HCT116 (cell line): ENCODE measurements around the gene WIZ. TPM values are rescaled to one million over a fixed set of nuclear protein-coding genes. Genes with fewer than 3 reads are reported as not detected.

Source experiments
- ATAC-seq: fragments of 200-7000 bp; cut with Tn5 transposase; 2 replicates; pipeline ENCODE4 v1.9.1; 2020; ENCODE audit warnings: mild to moderate bottlenecking, moderate library complexity
- BruUV-seq: library from RNA; stranded (reverse); fragments of 400-500 nt; replicated peaks from 2 replicates; lab custom pipeline; 2021; lab: Mats Ljungman, UMichigan
- CTCF ChIA-PET: fragments of 300-600 bp; sonication (Branson Sonifier 250); formaldehyde crosslinking; loops from one replicate; lab custom pipeline; 2021; ENCODE audit warnings: antibody characterized with exemption; lab: Charles Lee
- POLR2A ChIA-PET: fragments of 300-600, 350-600 bp; sonication (Branson Sonifier 250); formaldehyde crosslinking; loops from one replicate; lab custom pipeline; 2021; ENCODE audit warnings: antibody characterized with exemption; lab: Charles Lee
- RAD21 ChIA-PET, 2 experiments: fragments of 300-600 bp; sonication (Branson Sonifier 250); formaldehyde crosslinking; loops; one replicate each; lab custom pipeline; 2023; ENCODE audit warnings: low total read pairs in 2 of 2; ENCODE audit not compliant: uncharacterized antibody in 2 of 2, unreplicated experiment in 2 of 2, low non-redundant PET in 1 of 2; lab: Charles Lee
- DNase-seq: peaks from one replicate; pipeline ENCODE4 v3.0.0-alpha.2; 2010; ENCODE audit warnings: low read depth, low spot score
- H2AFZ ChIP-seq: fragments of 200-600 bp; shearing (Covaris generic), sonication (generic); 2 replicates; pipeline ENCODE4 v1.6.1; 2017; ENCODE audit warnings: low read depth, mixed run types, mixed read lengths, antibody characterized with exemption, low read length; ENCODE audit not compliant: poor library complexity, severe bottlenecking
- H3K27ac ChIP-seq: 2 replicates; pipeline ENCODE4 v1.5.1; 2012; ENCODE audit warnings: low read depth, low read length
- H3K27me3 ChIP-seq: fragments of 200-600 bp; sonication (generic); 2 replicates; pipeline ENCODE4 v1.6.1; 2016; ENCODE audit warnings: mixed run types, low read length, mixed read lengths; ENCODE audit not compliant: insufficient read depth
- H3K36me3 ChIP-seq, 2 experiments: fragments of 200-500 bp in 1 of 2; fragments of 200-600 bp in 1 of 2; sonication (Bioruptor generic) in 1 of 2; sonication (generic) in 1 of 2; 2 replicates each; pipeline versions ENCODE4 v1.5.1 to v1.6.1; 2014 to 2016; ENCODE audit warnings: low read length in 2 of 2, inconsistent platforms in 1 of 2, mixed read lengths in 1 of 2, mixed run types in 1 of 2; ENCODE audit not compliant: insufficient read depth in 2 of 2, control insufficient read depth in 1 of 2
- H3K4me1 ChIP-seq, 2 experiments: fragments of 200-600 bp in 1 of 2; sonication (generic) in 1 of 2; 2 replicates each; pipeline versions ENCODE4 v1.5.1 to v1.6.1; 2012 to 2017; ENCODE audit warnings: low read length in 2 of 2, inconsistent platforms in 1 of 2, mild to moderate bottlenecking in 1 of 2, mixed read lengths in 1 of 2, mixed run types in 1 of 2, moderate library complexity in 1 of 2; ENCODE audit not compliant: insufficient read depth in 2 of 2, control insufficient read depth in 1 of 2
- H3K4me2 ChIP-seq: fragments of 200-600 bp; sonication (generic); 2 replicates; pipeline ENCODE4 v1.6.1; 2017; ENCODE audit warnings: mixed run types, low read length, mixed read lengths
- H3K4me3 ChIP-seq, 2 experiments: fragments of 200-600 bp in 1 of 2; sonication (generic) in 1 of 2; replicated peaks in 1 of 2; 2 replicates each; pipeline ENCODE4 v1.5.1; 2011 to 2016; ENCODE audit warnings: low read length in 2 of 2, control low read depth in 1 of 2, low read depth in 1 of 2, mild to moderate bottlenecking in 1 of 2, mixed read lengths in 1 of 2, mixed run types in 1 of 2
- H3K79me2 ChIP-seq: fragments of 200-600 bp; sonication (generic); 2 replicates; pipeline ENCODE4 v1.6.1; 2017; ENCODE audit warnings: mild to moderate bottlenecking, mixed run types, low read length, moderate library complexity, mixed read lengths; ENCODE audit not compliant: insufficient read depth
- H3K9ac ChIP-seq: fragments of 200-600 bp; sonication (generic); 2 replicates; pipeline ENCODE4 v1.6.1; 2016; ENCODE audit warnings: low read length, mixed read lengths
- H3K9me2 ChIP-seq: fragments of 200-600 bp; sonication (generic), shearing (Covaris generic); 2 replicates; pipeline ENCODE4 v1.6.1; 2017; ENCODE audit warnings: mixed run types, mild to moderate bottlenecking, moderate library complexity; ENCODE audit not compliant: insufficient read depth
- H3K9me3 ChIP-seq, 2 experiments: fragments of 200-500 bp in 1 of 2; fragments of 200-600 bp in 1 of 2; sonication (Bioruptor generic) in 1 of 2; sonication (generic) in 1 of 2; 2 replicates each; pipeline ENCODE4 v1.6.1; 2014 to 2017; ENCODE audit warnings: low read length in 2 of 2, mixed read lengths in 2 of 2, inconsistent platforms in 1 of 2, low read depth in 1 of 2, mild to moderate bottlenecking in 1 of 2, mixed run types in 1 of 2, moderate library complexity in 1 of 2; ENCODE audit not compliant: control insufficient read depth in 1 of 2, insufficient read depth in 1 of 2
- H4K20me1 ChIP-seq: fragments of 200-600 bp; sonication (generic), shearing (Covaris generic); 2 replicates; pipeline ENCODE4 v1.6.1; 2017; ENCODE audit warnings: mixed run types, mild to moderate bottlenecking, moderate library complexity; ENCODE audit not compliant: insufficient read depth
- ELF1 ChIP-seq: IDR thresholded peaks from 2 replicates; pipeline ENCODE4 v1.6.1; 2012; ENCODE audit warnings: low read depth, borderline replicate concordance
- EZH2 ChIP-seq: fragments of 200-600 bp; sonication (generic); IDR thresholded peaks from 2 replicates; pipeline ENCODE4 v1.6.1; 2017; ENCODE audit warnings: antibody characterized with exemption, mixed run types
- EZH2phosphoT487 ChIP-seq: fragments of 200-600 bp; IDR thresholded peaks from 2 replicates; pipeline ENCODE4 v1.6.1; 2018; ENCODE audit warnings: antibody characterized with exemption, borderline replicate concordance
- POLR2A ChIP-seq: IDR thresholded peaks from 2 replicates; pipeline ENCODE4 v1.7.0; 2011; ENCODE audit warnings: borderline replicate concordance; ENCODE audit not compliant: insufficient read depth, insufficient read length; ENCODE audit errors: extremely low read depth
- POLR2AphosphoS5 ChIP-seq: IDR thresholded peaks from 2 replicates; pipeline ENCODE4 v1.6.1; 2011; ENCODE audit warnings: mild to moderate bottlenecking, low read depth, low read length, moderate library complexity
- RAD21 ChIP-seq: IDR thresholded peaks from 2 replicates; pipeline ENCODE4 v1.6.1; 2012; ENCODE audit warnings: low read depth, mild to moderate bottlenecking
- SIN3A ChIP-seq: IDR thresholded peaks from 2 replicates; pipeline ENCODE4 v1.6.1; 2012; ENCODE audit warnings: low read depth
- YY1 ChIP-seq: IDR thresholded peaks from 2 replicates; pipeline ENCODE4 v1.6.1; 2011; ENCODE audit warnings: low read length, low read depth, moderate library complexity, mild to moderate bottlenecking; ENCODE audit not compliant: insufficient replicate concordance; ENCODE audit errors: extremely low read depth
- intact Hi-C: fragments of 100-400 bp; cut with micrococcal nuclease; formaldehyde crosslinking; loops from 2 replicates; pipeline ENCODE4 v1.10.0; 2022
- total RNA-seq: library from RNA; stranded (reverse); gene quantifications from one replicate; pipeline ENCODE4 v1.2.1, GENCODE V29; 2021; ENCODE audit not compliant: unreplicated experiment
- TF ChIP-seq, protein P1 (sequence below): IDR thresholded peaks from 2 replicates; pipeline ENCODE4 v1.6.1; 2011; ENCODE audit warnings: mild to moderate bottlenecking, low read length, moderate library complexity; ENCODE audit not compliant: insufficient replicate concordance; ENCODE audit errors: extremely low read depth
- TF ChIP-seq, protein P2 (sequence below): IDR thresholded peaks from 2 replicates; pipeline ENCODE4 v1.6.1; 2012

The WIZ gene
- total RNA-seq, 1 experiment from 2014 or later = 28.4 TPM

DNA sequence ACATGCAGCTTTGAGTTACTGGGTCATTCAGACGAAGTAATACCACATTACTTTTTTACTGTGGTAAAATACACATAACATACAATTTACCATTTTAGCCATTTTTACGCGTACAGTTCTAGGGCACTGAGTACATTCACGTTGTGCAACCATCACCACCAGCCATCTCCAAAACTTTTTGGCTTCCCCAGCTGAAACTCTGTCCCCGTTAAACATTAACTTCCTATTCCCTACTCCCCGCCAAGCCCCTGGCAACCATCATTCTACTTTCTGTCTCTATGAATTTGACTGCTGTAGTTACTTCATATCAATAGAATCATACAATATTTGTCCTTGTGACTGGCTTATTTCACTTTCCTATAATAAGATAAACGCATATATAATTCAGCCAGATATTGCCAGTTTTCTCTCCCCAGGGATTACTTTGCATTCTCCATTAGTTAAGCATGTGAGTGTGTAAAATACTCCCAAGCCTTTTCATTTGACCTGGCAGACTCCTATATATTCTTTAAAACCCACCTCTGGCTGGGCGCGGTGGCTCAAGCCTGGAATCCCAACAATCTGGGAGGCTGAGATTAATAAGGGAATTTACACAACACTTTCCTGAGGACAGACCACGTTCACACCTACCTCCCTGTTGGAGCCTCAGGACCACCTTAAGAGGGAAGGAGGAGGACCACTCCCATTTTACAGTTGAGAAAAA is 48.6 kb upstream of the WIZ start:
- Histone ChIP-seq H3K27ac (no peak overlapping the region), H3K4me1 (peaks cover 4 to 11% of the 10 kb centered on the region in 2 experiments; a peak in 3 of 4 replicates), H4K20me1 (no peaks in the 10 kb centered on the region), H3K79me2 (no peaks in the 10 kb centered on the region), H3K9ac (no peak overlapping the region), H3K4me3 (peak overlapping the region in 1 of 2 experiments; percentile 29; a peak in 1 of 4 replicates), H3K36me3 (no peaks in the 10 kb centered on the region), H2AFZ (peak overlapping the region; percentile 71), H3K9me2 (no peaks in the 10 kb centered on the region), H3K4me2 (peak overlapping the region; percentile 51), H3K9me3 (no peaks in the 10 kb centered on the region), H3K27me3 (no peaks in the 10 kb centered on the region)
- ChIA-PET RAD21 (no interaction called here), CTCF (no interaction called here), POLR2A (no interaction called here)
- intact Hi-C loops = no loop called here
- ATAC-seq (no peak), DNase-seq (no peak)
- TF ChIP-seq EZH2 = no peak
- no peak for TF ChIP-seq POLR2AphosphoS5
- TF ChIP-seq RAD21 = no peak
- TF ChIP-seq, protein P1, sequence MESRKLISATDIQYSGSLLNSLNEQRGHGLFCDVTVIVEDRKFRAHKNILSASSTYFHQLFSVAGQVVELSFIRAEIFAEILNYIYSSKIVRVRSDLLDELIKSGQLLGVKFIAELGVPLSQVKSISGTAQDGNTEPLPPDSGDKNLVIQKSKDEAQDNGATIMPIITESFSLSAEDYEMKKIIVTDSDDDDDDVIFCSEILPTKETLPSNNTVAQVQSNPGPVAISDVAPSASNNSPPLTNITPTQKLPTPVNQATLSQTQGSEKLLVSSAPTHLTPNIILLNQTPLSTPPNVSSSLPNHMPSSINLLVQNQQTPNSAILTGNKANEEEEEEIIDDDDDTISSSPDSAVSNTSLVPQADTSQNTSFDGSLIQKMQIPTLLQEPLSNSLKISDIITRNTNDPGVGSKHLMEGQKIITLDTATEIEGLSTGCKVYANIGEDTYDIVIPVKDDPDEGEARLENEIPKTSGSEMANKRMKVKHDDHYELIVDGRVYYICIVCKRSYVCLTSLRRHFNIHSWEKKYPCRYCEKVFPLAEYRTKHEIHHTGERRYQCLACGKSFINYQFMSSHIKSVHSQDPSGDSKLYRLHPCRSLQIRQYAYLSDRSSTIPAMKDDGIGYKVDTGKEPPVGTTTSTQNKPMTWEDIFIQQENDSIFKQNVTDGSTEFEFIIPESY = no peak
- BruUV-seq = TSS peak; percentile 58

DNA sequence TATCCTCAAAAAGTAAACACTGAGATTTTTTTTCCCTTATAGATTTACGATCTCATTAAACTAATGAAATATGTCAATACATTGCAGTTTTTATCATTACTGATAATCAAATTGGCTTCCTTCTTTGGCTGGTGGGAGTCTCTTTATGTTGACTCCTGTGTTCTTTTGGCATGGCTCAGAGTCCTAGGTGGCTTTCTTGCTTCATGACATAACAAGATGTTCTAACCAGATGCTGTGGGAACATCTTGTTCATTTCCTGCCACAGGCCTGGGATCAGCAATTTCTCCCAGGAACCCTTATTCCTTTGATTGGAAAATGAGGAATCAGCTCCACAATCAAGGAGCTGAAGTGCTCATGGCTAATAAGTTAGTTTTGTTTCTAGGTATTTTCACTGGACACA is 45.4 kb upstream of the WIZ start:
- no peak for TF ChIP-seq SIN3A
- no peak for TF ChIP-seq YY1
- no peak for TF ChIP-seq ELF1
- no peak for TF ChIP-seq EZH2phosphoT487
- no peak for TF ChIP-seq RAD21
- no peak for TF ChIP-seq POLR2A
- TF ChIP-seq, protein P2, sequence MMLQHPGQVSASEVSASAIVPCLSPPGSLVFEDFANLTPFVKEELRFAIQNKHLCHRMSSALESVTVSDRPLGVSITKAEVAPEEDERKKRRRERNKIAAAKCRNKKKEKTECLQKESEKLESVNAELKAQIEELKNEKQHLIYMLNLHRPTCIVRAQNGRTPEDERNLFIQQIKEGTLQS = no peak
- ATAC-seq = no peak
- Histone ChIP-seq H3K4me2 (no peak overlapping the region), H3K4me1 (peaks cover 4 to 11% of the 10 kb centered on the region in 2 experiments; a peak in 3 of 4 replicates), H4K20me1 (no peaks in the 10 kb centered on the region), H3K9ac (no peak overlapping the region), H3K9me2 (no peaks in the 10 kb centered on the region), H3K4me3 (no peak overlapping the region), H3K27me3 (no peaks in the 10 kb centered on the region), H3K27ac (no peak overlapping the region), H3K36me3 (no peaks in the 10 kb centered on the region), H3K9me3 (no peaks in the 10 kb centered on the region), H3K79me2 (no peaks in the 10 kb centered on the region), H2AFZ (no peak overlapping the region)
- ChIA-PET RAD21 (no interaction called here), POLR2A (no interaction called here), CTCF (no interaction called here)
- intact Hi-C loops = no loop called here
- no TSS peak for BruUV-seq
- DNase-seq = no peak
